GM12875 (cell line): Measurements from ENCODE around the gene OSCP1.

ENCODE experiments used
- H3K4me3 ChIP-seq: one replicate; pipeline ENCODE4 v1.5.1; 2011; ENCODE audit warnings: low read depth, low read length, control low read depth
- CTCF ChIP-seq: IDR thresholded peaks from 2 replicates; pipeline ENCODE4 v1.5.1; 2011; ENCODE audit warnings: low read depth, mild to moderate bottlenecking, control low read depth, inconsistent platforms, low read length, moderate library complexity, borderline replicate concordance; ENCODE audit not compliant: insufficient read depth

The OSCP1 gene

GRCh38 chr1:36419140-36419539 is 31.1 kb downstream of the OSCP1 start:
- TF ChIP-seq CTCF: no peak
- no peak overlapping the region for H3K4me3 ChIP-seq

DNA sequence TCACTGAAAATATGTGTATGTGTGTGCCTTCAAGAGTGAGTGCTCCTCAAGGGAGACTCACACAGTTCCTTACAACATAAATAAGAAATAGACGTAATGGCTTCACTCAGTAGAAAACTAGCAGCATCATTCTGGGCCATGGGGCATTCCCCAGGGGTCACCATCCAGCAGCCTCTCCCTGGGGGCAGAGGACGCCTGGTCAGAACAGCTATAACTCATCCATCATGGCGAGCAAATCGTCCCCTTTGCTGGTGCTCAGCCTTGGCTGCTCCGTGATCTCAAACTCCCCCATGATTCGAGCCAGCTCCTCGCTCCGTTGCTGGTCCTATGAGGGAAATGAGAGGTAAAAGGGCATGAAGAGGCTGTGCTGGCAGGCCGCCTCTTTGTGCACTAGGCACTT is 32.3 kb downstream of the OSCP1 start:
- TF ChIP-seq CTCF: no peak
- H3K4me3 ChIP-seq: no peak overlapping the region

DNA sequence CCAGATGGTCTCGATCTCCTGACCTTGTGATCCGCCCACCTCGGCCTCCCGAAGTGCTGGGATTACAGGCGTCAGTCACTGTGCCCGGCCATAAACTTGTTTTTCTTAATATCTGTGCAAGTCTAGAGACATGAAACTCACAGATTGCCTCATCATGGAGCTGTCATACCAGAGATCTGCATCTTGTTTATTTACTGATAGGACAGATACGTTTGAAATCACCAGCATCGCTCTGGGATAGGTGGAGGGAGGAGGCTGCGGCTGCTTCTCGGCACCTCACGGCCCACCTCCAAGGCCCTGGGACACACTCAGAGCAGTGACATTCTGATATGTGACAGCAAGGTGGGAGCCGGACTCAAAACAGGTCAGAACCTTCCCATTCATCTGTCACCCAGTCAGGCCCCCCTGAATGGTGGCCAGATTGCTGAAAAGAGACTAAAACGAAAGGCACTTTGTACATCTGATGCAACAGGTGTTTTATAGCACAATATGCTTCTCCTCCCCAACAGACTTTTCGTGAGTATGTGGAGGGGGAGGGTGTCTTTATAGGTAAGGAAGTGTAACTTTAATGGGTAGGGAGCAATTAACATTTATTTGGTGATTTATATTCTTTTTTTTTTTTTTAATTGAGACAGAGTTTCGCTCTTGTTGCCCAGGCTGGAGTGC is 34.5 kb downstream of the OSCP1 start:
- H3K4me3 ChIP-seq: no peak overlapping the region
- no peak for TF ChIP-seq CTCF

GRCh38 chr1:36414384-36414783 is 35.9 kb downstream of the OSCP1 start:
- no peak overlapping the region for H3K4me3 ChIP-seq
- no peak for TF ChIP-seq CTCF

DNA sequence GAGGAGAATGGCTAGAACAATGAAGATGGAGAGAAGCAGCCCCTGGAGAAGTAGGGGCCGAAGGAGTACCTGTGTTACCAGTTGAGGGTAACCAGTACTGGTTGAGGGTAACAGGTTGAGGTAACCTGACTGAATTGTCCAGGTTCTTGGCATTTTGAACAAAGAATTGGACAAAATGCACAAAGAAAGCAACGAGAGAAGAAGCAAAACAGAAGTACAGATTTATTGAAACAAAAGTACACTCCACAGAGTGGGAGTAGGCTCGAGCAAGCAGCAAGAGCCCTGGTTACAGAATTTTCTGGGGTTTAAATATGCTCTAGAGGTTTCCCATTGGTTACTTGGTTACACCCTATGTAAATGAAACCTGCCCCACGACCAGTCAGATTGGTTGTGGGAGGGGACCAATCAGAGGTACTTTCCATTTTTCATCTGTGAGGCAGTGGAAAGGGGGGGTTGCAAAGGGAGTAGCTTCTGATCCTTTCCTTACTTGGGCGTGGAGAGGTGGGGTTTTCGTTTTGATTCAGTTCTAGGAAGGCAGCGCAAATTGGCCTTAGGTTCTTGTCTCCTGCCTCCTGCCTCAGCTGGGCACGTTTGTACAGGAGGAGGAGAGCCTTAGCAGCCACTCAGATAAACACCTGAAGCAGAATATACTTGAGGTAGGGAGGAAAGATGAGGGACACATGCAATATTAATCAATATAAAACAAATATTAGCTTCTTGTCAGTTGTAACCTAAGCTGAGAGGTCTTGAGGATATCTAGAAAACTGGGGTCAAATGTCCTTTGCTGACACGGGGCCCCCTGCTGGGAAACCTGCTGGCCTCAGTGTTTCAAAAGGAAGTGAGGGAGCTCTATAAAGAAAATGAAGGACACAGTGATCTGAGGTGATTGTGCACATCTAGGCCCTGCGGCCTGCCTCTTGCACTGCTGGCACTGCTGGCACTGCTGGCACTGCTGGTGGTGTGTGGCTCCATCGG is 38.3 kb downstream of the OSCP1 start:
- H3K4me3 ChIP-seq: no peak overlapping the region
- no peak for TF ChIP-seq CTCF

- no peak for TF ChIP-seq CTCF
Observed at GRCh38 chr1:36408479-36408878, 41.8 kb downstream of the OSCP1 start.

More at GRCh38 chr1:36408479-36408878, 41.8 kb downstream of the OSCP1 start:
- no peak overlapping the region for H3K4me3 ChIP-seq
